B cell (primary cell): ENCODE measurements around the gene IL1RL1.

Source experiments
- CTCF ChIP-seq: fragments of 200-600 bp; IDR thresholded peaks from one replicate; pipeline ENCODE4 v1.8.0; 2022; ENCODE audit warnings: antibody characterized with exemption, mild to moderate bottlenecking
- EZH2 ChIP-seq: IDR thresholded peaks from 2 replicates; pipeline ENCODE4 v1.6.1; 2012; ENCODE audit warnings: borderline replicate concordance, low read depth, mild to moderate bottlenecking, moderate library complexity, low read length; ENCODE audit not compliant: insufficient read depth, poor library complexity, severe bottlenecking

- no peak for TF ChIP-seq CTCF
- TF ChIP-seq EZH2, result no peak
These were observed 15.8 kb upstream of the IL1RL1 start for GRCh38 chr2:102295566-102295965.
